Lower leg skin (tissue), 3 donors: ENCODE measurements around the gene CYP19A1.

ENCODE experiments used
- POLR2A ChIP-seq, 2 donors: fragments of 450-650 bp; IDR thresholded peaks; one replicate each; pipeline ENCODE4 v1.6.1; 2016 to 2017; ENCODE audit warnings: antibody characterized with exemption in 2 of 2, mild to moderate bottlenecking in 1 of 2, moderate library complexity in 1 of 2
- TF ChIP-seq, protein P1 (sequence below), 3 donors: fragments of 450-650 bp; IDR thresholded peaks; one replicate each; pipeline ENCODE4 v1.5.1; 2016; ENCODE audit warnings: antibody characterized with exemption in 3 of 3, mild to moderate bottlenecking in 3 of 3, moderate library complexity in 2 of 3

DNA sequence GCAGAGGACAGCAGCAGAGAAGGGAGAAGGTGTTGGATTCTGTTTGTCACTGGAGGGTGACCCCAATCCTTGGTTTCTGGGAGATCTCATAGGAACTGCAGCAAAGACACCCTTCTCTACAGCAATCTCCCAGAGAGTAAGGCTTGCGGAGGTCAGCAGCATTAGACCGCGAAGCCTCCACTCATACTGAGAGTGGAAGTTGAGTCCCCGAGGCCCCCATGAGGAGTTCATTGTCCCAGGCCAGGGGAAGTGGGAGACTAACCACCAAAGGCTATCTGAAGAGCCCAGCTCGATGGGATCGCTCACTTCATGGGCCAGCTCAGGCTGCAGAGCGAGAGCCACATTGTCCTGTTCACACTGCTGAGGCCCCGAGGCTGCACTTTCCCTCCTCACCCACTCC, 47.6 kb upstream of the CYP19A1 start:
- TF ChIP-seq, protein P1, sequence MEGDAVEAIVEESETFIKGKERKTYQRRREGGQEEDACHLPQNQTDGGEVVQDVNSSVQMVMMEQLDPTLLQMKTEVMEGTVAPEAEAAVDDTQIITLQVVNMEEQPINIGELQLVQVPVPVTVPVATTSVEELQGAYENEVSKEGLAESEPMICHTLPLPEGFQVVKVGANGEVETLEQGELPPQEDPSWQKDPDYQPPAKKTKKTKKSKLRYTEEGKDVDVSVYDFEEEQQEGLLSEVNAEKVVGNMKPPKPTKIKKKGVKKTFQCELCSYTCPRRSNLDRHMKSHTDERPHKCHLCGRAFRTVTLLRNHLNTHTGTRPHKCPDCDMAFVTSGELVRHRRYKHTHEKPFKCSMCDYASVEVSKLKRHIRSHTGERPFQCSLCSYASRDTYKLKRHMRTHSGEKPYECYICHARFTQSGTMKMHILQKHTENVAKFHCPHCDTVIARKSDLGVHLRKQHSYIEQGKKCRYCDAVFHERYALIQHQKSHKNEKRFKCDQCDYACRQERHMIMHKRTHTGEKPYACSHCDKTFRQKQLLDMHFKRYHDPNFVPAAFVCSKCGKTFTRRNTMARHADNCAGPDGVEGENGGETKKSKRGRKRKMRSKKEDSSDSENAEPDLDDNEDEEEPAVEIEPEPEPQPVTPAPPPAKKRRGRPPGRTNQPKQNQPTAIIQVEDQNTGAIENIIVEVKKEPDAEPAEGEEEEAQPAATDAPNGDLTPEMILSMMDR (IDR thresholded peaks at IDR 0.05) = no peak
- TF ChIP-seq POLR2A (IDR thresholded peaks at IDR 0.05) = no peak
